Spleen (tissue), 7 donors: ENCODE results near the gene USP10.

Experiments used
- CTCF ChIP-seq, 11 experiments: fragments of 200-600 bp in 7 of 11; fragments of 450-650 bp in 4 of 11; sonication (generic) in 4 of 11; IDR thresholded peaks in 8 of 11; conservative IDR thresholded peaks in 3 of 11; 1 replicate in 7 of 11; 2 replicates in 4 of 11; pipeline versions ENCODE4 v1.4.0 to v1.8.0; 2016 to 2021; ENCODE audit warnings: antibody characterized with exemption in 11 of 11, inconsistent platforms in 4 of 11, mild to moderate bottlenecking in 1 of 11
- POLR2A ChIP-seq, 3 donors: fragments of 450-650 bp; IDR thresholded peaks; one replicate each; pipeline ENCODE4 v1.5.1; 2017; ENCODE audit warnings: antibody characterized with exemption in 3 of 3, mild to moderate bottlenecking in 1 of 3
- donor health status: DM: no; HTN: no; CAD: no; lungs with moderate emphysema.
- donor health status: DM: no; HTN: no; CAD: no.
- donor health status: DM: no; HTN: no; CAD: no.

GRCh38 chr16:84720177-84720579, 20.4 kb downstream of the USP10 start:
- no peak for TF ChIP-seq CTCF (IDR thresholded peaks at IDR 0.05 in 8 of 11, conservative IDR thresholded peaks at IDR 0.05 in 3 of 11)
- no peak for TF ChIP-seq POLR2A (IDR thresholded peaks at IDR 0.05)
